Gastrocnemius medialis (tissue), 4 donors: Measurements from ENCODE around the gene SSTR3. TPM values are rescaled to one million over a fixed set of nuclear protein-coding genes. Genes with fewer than 3 reads are reported as not detected.

Experiments used
- ATAC-seq, 2 donors: fragments of 150-250 bp; one replicate each; pipeline ENCODE4 v1.9.1; 2016
- DNase-seq, 2 donors: peaks; one replicate each; pipeline ENCODE4 v3.0.0-alpha.2; 2019
- H3K27ac ChIP-seq, 4 donors: fragments of 200-600 bp; sonication (generic); 1 replicate in 1 of 4; 2 replicates in 3 of 4; pipeline ENCODE4 v1.5.1; 2016 to 2018; ENCODE audit warnings: mild to moderate bottlenecking in 2 of 4, moderate library complexity in 1 of 4
- H3K27me3 ChIP-seq, 3 donors: fragments of 200-600 bp; sonication (generic) in 2 of 3; 1 replicate in 1 of 3; 2 replicates in 2 of 3; pipeline versions ENCODE4 v1.5.1 to v1.6.0; 2016 to 2019; ENCODE audit warnings: mild to moderate bottlenecking in 1 of 3, moderate library complexity in 1 of 3
- H3K36me3 ChIP-seq, 2 donors: fragments of 200-600 bp; sonication (generic) in 1 of 2; one replicate each; pipeline ENCODE4 v1.5.1; 2017 to 2018
- H3K4me1 ChIP-seq, 2 donors: fragments of 200-600 bp; sonication (generic) in 1 of 2; one replicate each; pipeline ENCODE4 v1.5.1; 2016 to 2017; ENCODE audit warnings: mild to moderate bottlenecking in 2 of 2
- H3K4me3 ChIP-seq, 4 donors: fragments of 200-600 bp; sonication (generic) in 3 of 4; 1 replicate in 1 of 4; 2 replicates in 3 of 4; pipeline ENCODE4 v1.5.1; 2016 to 2019; ENCODE audit warnings: mild to moderate bottlenecking in 2 of 4
- H3K9me3 ChIP-seq, 3 donors: fragments of 200-600 bp; sonication (generic) in 2 of 3; 1 replicate in 1 of 3; 2 replicates in 2 of 3; pipeline ENCODE4 v1.5.1; 2016 to 2019
- POLR2A ChIP-seq, 2 donors: fragments of 450-650 bp; IDR thresholded peaks; one replicate each; pipeline ENCODE4 v1.6.1; 2017; ENCODE audit warnings: antibody characterized with exemption in 2 of 2, mild to moderate bottlenecking in 2 of 2, moderate library complexity in 2 of 2
- in situ Hi-C, 4 donors: fragments of 200-750 bp; cut with MboI; loops; one replicate each; pipeline versions ENCODE4 v1.15.0 to v1.8.0; 2017; ENCODE audit warnings: low sequenced_read_pairs in 4 of 4
- intact Hi-C: fragments of 100-400 bp; cut with DNase I; formaldehyde crosslinking; loops from one replicate; pipeline ENCODE4 v1.15.1; 2023; ENCODE audit warnings: low total_unique reads
- total RNA-seq, 4 donors: library from RNA; depleted of rRNA; stranded (reverse); fragments of >200 nt; gene quantifications; one replicate each; pipeline versions ENCODE4 v1.1.0 to v1.2.3, GENCODE V29; 2016
- TF ChIP-seq, protein P1 (sequence below), 5 experiments: fragments of 450-650 bp in 3 of 5; fragments of 200-600 bp in 2 of 5; sonication (generic) in 2 of 5; IDR thresholded peaks in 4 of 5; conservative IDR thresholded peaks in 1 of 5; 1 replicate in 4 of 5; 2 replicates in 1 of 5; pipeline ENCODE4 v1.5.1; 2016 to 2019; ENCODE audit warnings: antibody characterized with exemption in 5 of 5, mild to moderate bottlenecking in 3 of 5, moderate library complexity in 3 of 5

The SSTR3 gene
- total RNA-seq, 4 donors from 2014 or later, result not detected

DNA sequence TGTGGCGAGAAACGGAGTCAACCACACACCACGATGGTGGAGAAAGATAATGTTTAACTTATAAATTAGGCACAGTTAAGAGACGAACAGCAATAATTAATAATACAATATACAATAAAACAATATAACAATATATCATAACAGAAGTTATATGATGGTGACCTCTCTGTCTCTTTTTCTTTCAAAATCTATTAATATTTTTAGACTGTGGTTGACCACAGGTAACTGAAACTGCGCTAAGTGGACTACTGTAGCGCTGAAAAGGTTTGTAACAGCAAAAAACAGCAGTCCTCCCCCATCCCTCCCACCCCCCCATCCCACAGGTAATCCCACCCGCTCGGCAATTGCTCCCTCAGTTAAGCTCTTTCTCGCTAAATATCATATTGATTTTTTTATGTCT lies 3.6 kb upstream of the SSTR3 start:
- Histone ChIP-seq H3K27me3 (peaks cover 0 to 24% (median 7%) of the 10 kb centered on the region in 3 donors), H3K36me3 (no peaks in the 10 kb centered on the region), H3K4me3 (no peak overlapping the region), H3K4me1 (no peaks in the 10 kb centered on the region), H3K27ac (no peak overlapping the region), H3K9me3 (no peaks in the 10 kb centered on the region)
- DNase-seq (no peak), ATAC-seq (no peak)
- intact Hi-C loops (no loop called here), in situ Hi-C loops (loop anchor here in 1 of 4 donors (25.0 kb wide), 1 partner anchor 129 kb away; no protein-coding TSS in a partner anchor)
- TF ChIP-seq, protein P1, sequence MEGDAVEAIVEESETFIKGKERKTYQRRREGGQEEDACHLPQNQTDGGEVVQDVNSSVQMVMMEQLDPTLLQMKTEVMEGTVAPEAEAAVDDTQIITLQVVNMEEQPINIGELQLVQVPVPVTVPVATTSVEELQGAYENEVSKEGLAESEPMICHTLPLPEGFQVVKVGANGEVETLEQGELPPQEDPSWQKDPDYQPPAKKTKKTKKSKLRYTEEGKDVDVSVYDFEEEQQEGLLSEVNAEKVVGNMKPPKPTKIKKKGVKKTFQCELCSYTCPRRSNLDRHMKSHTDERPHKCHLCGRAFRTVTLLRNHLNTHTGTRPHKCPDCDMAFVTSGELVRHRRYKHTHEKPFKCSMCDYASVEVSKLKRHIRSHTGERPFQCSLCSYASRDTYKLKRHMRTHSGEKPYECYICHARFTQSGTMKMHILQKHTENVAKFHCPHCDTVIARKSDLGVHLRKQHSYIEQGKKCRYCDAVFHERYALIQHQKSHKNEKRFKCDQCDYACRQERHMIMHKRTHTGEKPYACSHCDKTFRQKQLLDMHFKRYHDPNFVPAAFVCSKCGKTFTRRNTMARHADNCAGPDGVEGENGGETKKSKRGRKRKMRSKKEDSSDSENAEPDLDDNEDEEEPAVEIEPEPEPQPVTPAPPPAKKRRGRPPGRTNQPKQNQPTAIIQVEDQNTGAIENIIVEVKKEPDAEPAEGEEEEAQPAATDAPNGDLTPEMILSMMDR (IDR thresholded peaks at IDR 0.05 in 4 of 5, conservative IDR thresholded peaks at IDR 0.05 in 1 of 5), result no peak
- TF ChIP-seq POLR2A (IDR thresholded peaks at IDR 0.05), result no peak

DNA sequence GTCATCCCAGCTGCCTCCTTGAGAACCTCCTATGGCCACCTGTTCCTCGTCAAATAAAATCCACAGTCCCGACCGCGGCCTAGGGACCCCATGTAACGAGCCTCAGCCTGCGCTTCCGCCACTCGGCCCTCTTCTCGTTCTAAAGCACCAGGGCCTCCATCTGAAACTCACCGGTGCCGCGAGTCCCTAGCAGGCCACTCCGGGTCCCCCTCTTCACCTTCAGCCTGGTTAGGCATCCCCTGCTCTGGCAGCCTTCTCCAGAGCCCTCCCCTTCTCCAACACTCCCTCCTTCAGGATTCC lies 2.4 kb upstream of the SSTR3 start:
- intact Hi-C loops (no loop called here), in situ Hi-C loops (loop anchor here in 1 of 4 donors (25.0 kb wide), 1 partner anchor 127 kb away; no protein-coding TSS in a partner anchor)
- Histone ChIP-seq H3K4me1 (no peaks in the 10 kb centered on the region), H3K36me3 (no peaks in the 10 kb centered on the region), H3K9me3 (no peaks in the 10 kb centered on the region), H3K27me3 (peaks cover 0 to 16% (median 7%) of the 10 kb centered on the region in 3 donors), H3K27ac (no peak overlapping the region), H3K4me3 (no peak overlapping the region)
- DNase-seq, result no peak
- no peak for ATAC-seq
- no peak for TF ChIP-seq POLR2A (IDR thresholded peaks at IDR 0.05)
- TF ChIP-seq, protein P1 (IDR thresholded peaks at IDR 0.05 in 4 of 5, conservative IDR thresholded peaks at IDR 0.05 in 1 of 5), result no peak

DNA sequence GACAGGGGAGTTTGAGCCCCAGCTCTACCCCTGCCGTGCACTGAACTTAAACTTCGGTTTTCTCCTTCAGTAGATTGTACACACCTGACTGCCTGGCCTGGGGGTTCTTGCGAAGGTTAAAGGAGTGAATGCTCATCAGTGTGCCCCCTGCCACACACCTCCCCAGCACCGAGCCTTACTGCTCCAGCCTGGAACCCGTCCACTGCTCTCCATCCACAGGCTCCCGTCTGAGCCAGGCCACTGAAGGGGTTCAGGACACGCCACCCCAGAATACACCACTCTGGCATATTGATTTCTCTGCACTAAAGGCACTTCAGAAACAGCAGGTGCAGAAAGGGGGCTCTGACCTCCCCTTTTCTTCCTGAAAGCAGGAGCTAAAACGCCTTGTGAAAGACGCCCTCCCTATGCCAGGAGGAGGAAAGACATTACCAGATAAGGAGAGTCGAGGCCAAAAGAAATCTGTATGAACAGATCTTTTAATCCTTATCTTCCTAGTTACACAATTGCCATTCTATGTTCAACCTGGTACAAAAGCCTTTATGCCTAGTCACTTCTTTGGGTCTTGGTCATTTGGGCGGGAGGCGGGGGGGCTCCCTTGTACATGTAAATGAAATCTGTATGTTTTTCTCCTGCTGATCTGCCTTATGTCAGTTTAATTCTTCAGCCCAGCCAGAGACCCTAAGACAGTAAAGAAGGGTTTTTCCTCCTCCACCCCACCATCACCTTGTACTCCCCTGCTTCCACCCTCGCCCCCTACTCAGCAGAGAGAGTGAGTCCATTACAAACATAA lies 1.9 kb upstream of the SSTR3 start:
- Histone ChIP-seq H3K36me3 (no peaks in the 10 kb centered on the region), H3K27me3 (peaks cover 0 to 11% (median 7%) of the 10 kb centered on the region in 3 donors), H3K27ac (no peak overlapping the region), H3K9me3 (no peaks in the 10 kb centered on the region), H3K4me1 (no peaks in the 10 kb centered on the region), H3K4me3 (no peak overlapping the region)
- TF ChIP-seq POLR2A (IDR thresholded peaks at IDR 0.05), result no peak
- TF ChIP-seq, protein P1 (IDR thresholded peaks at IDR 0.05 in 4 of 5, conservative IDR thresholded peaks at IDR 0.05 in 1 of 5), result no peak
- in situ Hi-C loops (loop anchor here in 1 of 4 donors (25.0 kb wide), 1 partner anchor 127 kb away; no protein-coding TSS in a partner anchor), intact Hi-C loops (no loop called here)
- ATAC-seq (no peak), DNase-seq (no peak)

DNA sequence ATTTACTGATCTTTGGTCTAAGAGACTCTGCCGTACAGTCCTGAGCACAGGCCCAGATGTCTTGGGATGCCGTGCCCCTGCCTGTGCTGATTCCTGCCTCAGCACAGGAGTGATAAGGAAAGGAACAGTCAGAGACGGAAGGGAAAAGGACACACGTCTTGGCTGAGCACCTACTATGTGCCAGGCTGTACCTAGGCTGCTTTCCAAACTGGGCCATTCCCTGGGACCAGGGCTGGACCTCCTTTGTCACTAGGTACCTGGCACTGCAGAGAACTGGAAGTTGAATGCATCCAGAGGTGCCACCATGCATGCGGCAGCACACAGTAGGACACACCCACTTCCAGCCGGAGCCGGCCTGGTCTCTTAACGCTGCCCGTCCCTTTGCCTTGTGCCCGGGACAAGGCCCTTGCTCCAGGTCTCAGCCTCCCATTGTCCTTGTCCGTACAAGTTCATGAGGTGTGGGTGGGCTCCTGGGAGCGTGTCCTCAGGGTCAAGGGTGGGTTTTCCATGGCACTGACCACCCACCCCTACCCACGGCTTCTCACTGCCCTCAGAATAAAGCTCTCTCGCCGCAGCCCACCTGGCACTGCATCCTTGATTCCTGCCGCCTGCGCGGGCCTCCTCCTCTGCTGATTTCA lies 1.1 kb upstream of the SSTR3 start:
- in situ Hi-C loops, result loop anchor here in 1 of 4 donors (25.0 kb wide), 1 partner anchor 126 kb away; no protein-coding TSS in a partner anchor
- DNase-seq, result no peak

More for the DNA sequence above, 1.1 kb upstream of the SSTR3 start:
- Histone ChIP-seq H3K27ac (no peak overlapping the region), H3K4me1 (no peaks in the 10 kb centered on the region), H3K36me3 (no peaks in the 10 kb centered on the region), H3K4me3 (no peak overlapping the region), H3K27me3 (peaks cover 0 to 8% (median 7%) of the 10 kb centered on the region in 3 donors), H3K9me3 (no peaks in the 10 kb centered on the region)
- intact Hi-C loops, result no loop called here
- ATAC-seq, result no peak
- TF ChIP-seq POLR2A (IDR thresholded peaks at IDR 0.05), result no peak
- TF ChIP-seq, protein P1 (IDR thresholded peaks at IDR 0.05 in 4 of 5, conservative IDR thresholded peaks at IDR 0.05 in 1 of 5), result no peak
